CD4-positive, alpha-beta T cell treated with Interleukin-12 subunit alpha and Interleukin-12 subunit beta, for 1 hour (primary cell): ENCODE results near the gene MYO3B.
"Not testable (repeated sequence)": the region's sequence is repeated elsewhere in the genome, so short reads cannot be mapped to it uniquely, and the experiment has no call there.

Experiments
- DNase-seq: peaks from one replicate; pipeline ENCODE4 v3.0.0-alpha.2; 2020

The MYO3B gene

DNA sequence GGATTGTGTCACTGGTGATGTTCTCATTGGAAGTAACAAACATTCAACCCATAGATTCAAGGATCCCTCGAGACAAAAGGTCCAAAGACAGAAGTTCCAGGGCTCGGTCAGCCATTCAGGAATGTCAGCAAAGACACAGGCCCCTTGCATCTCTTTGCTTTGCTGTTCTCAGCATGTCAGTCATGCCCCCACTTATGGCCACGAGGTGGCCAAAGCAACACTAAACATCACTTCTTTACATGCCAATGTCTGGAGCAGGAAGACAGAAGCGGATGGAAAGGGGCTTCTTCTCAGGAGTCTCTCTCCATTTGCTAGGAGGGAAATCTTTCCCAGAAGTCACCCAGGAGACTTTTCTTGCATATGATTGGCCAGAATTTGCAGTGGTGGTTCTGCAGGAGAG is 345.6 kb downstream of the MYO3B start:
- DNase-seq, result no peak

DNA sequence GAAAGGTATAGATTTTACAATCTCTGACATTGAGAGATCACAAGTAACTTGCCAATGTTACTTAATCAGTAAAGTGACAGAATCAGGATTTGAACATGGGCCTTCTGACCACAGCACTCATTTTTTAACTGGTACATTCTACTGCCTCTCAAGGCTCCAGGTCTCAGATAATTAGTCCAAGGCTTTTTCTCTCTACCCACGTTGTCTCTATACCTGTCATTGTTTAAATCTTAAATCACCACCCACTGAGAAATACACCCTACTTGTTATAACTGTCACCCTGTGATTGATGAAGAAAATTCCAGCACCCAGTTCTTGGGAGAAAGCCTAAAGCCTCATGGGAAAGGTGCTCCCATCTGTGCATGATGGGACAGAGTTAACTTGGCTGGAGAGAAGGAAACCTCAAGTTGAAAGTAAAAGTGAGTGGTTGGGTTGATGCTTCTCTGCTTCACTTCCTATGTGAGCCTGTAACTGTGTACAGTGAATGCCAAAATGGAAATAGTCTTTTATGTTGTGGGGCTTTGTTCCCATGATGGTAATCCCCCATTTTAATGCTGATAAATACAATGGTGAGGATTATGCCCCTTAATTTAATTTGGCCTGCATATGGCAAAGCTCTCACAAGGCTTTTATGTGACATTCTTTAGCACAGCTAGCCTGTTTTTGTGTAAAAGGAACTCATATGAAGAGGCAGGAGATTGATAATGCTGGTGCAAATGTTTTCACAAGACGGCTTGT is 347.1 kb downstream of the MYO3B start:
- DNase-seq, result no peak

DNA sequence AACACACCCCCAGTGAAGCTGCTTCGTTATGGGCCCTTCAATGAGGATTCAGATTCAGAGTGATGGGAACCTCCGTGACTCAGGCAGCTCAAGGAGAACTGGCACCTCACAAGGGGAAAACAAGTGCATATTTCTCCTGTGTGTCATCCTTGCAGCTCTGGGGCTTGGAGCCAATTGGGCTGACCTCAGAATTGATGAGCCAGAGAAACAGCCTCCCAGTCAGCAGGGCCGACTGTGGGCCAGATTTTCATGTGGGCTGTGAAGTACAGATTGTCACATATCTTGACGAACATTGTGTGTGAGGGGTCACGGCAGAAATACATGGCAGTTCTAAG is 347.6 kb downstream of the MYO3B start:
- DNase-seq, result no peak

DNA sequence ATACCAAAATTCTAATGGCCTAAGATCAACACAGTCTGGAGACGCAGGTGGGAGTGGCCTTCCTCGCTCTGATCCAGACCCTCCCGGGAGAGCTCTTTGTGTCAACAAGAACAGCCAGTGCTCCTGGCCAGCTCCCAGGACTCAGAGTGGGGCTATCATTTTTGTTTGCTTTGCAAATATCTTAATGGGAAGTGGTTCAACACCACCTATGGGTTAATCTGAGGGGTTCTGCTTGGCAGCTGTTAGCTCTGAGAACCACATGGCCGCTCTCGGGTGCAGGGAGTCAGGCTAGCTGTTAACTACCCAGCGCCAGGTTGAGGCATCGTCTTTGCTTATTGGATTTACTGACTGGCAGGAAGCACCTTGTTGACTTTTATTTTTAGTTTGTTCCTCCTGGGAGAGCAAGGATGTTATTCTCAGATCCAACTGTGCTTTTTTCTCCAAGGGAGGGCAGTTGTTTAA is 352.4 kb downstream of the MYO3B start:
- DNase-seq, result no peak

DNA sequence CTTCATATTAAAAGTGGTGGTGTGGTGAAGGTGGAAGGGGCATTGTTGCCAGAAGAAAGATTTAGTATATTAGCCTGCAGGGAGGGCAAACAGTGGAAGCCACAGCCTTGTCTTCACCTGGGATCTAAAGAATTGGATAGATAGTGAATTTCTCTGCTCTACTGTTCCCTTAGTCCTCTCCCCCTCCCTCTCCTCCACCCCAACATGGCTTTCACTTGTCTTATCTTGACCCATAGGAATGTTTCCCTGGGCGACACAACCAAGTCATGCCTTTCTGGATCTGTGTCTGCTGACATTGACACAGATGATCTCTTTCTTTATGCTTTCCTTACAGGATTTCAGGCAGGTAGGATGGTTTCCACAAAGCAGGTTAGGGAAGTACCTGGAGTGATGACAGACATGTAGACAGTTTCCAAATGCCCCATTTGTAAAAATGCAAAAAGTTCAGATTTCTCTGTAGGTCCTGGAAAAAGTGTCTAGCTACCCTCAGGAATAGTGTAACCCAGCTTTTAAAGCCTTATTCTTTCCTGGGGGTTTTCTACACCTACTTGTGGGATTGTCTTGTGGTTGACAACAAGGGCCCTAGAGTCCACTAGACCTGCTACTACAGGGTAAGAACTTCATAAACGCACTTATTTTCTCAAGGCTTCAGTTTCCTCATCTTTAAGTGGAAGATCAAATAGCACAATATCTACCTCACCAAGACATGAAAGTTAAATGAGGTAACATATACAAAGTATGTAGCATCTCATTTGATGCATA is 353.0 kb downstream of the MYO3B start:
- DNase-seq, result no peak

DNA sequence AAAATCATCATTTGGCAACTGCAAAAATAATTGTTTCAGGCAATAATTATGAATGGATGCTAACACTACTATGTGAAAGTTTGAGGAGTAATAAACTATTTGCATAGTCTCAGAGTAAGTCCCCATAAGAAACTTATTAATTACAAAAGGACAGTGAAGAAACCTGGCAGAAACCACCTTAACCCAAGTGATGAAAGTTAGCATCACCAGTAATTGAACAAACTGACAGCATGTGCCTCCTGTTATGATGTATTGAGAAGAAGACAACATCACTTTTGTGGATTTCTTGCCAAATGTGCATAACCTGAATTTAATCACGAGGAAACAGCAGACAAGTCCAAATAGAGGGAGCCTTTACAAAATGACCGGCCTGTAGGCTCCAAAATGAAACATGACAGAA is 353.9 kb downstream of the MYO3B start:
- no peak for DNase-seq

DNA sequence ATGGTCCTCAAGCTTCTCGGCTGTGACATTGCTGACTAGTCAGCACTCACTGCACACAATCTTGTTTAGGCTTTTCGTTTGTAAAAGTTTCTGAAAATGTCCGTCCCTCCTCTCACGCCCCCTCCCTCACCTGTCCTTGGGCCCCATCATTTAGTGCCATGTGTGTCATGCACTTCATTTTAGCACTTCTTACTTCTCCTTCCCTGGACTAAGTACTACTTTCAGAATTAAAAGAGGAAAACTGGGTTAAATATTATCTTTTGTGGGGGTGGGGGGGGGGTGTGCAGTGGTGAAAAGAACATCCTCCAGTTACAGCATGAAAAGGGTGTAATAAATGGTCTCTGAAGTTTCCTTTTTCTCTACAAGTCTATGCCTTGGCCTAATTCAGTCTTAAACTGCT is 355.2 kb downstream of the MYO3B start:
- no peak for DNase-seq

DNA sequence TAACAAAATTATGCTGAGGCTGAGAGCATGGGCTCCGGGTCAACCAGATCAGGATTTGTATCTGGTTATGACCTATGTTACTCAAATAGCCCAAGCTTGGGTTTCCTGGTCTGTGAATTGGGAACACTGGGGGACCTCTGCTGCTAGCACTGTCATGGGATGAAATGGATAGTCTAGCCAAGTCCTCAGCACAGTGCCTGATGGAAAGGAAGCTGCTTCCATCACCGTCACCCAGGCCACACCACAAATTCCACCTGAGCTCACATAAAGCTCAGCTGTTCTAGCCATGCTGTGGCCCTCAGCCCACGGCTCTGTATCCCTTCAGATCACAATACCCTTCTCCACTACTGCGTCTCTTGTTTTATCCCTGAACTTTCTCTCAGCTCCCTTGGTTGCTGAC is 357.6 kb downstream of the MYO3B start:
- DNase-seq, result no peak

DNA sequence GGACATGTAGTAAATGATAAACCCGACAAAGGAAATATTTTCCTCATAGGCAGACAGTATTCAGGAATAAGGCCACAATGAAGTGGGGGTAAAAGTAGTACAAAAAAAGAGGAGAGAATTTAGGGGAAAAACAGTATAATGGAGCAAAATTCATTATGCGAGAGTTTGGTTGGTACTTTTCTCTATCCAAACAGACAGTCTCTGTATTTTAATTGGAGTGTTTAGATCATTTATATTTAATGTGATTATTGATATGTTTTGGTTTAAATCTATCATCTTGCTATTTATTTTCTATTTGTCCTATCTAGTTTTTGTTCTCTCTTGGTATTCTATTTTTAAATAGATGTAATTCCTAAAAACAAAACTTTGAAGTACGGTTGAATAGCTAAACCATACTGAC is 366.9 kb downstream of the MYO3B start:
- no peak for DNase-seq

DNA sequence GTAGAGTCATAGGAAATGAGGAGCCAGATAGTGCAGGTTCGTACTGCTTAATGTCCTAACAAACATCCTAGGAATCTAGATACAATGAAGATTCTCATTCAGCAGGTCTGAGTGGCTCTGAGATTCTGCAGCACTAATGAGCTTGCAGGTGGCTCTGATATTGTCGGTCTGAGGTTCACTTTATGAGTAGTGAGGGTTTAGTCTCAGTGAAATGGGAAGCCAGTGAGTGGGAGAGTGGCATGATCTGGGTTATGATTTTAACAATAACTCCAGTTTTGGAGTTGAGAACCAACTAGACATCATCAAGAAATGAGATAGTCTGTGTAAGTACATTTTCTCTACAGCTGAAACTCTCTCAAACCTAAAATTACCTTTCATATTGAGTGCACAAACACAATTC is 370.4 kb downstream of the MYO3B start:
- no peak for DNase-seq

DNA sequence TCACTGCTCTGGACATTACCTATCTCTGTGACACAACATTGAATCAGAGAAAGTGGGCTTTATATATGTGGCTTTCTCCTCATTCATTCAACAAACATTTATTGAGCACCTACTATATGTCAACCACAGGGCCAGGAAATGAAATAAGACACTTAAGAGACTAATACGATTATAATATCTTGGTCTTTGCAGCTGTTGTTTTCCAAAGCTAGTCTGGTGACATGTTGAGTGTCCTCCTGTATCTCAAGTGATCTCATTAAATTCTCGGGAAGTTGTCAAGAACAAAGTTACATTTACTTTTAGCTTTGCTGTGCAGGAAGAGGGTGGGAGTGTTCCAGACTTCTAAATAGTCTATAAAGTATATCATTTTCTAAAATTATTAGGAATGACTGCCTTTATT is 372.6 kb downstream of the MYO3B start:
- DNase-seq, result no peak

DNA sequence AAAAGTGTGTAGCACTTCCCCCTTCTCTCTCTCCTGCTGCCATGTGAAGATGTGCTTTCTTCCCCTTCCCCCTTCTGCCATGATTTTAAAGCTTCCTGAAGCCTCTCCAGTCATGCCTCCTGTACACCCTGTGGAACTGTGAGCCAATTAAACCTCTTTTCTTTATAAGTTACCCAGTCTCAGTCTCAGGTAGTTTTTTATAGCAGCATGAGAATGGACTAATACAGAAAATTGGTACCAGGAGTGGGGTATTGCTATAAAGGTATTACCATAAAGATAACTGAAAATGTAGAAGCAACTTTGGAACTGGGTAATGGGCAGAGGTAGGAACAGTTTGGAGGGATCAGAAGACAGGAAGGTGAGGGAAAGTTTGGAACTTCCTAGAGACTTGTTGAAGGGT is 374.0 kb downstream of the MYO3B start:
- not testable (repeated sequence) for DNase-seq

DNA sequence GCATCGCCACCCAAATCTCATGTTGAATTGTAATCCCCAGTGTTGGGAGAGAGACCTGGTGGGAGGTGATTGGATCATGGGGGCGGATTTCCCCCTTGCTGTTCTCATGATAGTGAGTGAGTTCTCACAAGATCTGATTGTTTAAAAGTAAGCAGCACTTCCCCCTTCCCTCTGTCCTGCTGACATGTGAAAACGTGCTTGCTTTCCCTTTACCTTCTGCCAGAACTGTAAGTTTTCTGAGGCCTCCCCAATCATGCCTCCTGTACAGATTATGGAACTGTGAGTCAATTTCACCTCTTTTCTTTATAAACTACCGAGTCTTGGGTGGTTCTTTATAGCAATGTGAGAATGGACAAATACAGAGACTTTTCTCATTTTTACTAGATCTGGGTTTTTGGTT is 375.8 kb downstream of the MYO3B start:
- no peak for DNase-seq

DNA sequence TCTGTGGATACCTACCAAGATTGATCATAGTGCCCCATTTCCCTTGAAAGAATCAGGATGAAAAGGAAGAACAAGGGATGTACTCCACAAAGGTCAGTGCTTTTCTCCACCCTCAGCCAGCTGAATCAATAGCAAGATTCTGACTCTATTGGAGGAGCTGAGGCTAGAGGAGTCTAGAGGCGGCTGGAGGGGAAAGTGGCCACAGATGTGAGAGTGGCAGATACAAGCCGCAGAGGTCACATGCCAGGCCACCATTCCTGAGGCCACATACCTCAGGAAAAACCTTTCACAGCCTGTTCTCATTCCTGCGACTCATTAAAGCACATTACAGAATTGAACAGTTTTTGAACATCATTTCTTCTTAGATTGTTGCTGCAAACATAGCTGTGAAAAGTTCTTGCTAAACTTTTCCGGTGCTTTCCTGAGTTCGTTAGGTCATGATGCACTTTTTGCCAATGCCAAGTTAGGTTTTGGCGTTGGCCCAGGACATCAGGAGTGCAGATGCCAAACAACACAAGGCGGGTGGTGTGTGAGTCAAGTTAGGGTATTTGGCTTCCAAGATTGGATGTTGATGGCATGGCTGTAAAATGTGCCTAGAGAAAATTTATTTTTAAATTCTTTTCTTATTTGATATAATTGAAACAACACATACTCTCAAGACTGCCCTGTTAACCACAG is 376.5 kb downstream of the MYO3B start:
- no peak for DNase-seq

DNA sequence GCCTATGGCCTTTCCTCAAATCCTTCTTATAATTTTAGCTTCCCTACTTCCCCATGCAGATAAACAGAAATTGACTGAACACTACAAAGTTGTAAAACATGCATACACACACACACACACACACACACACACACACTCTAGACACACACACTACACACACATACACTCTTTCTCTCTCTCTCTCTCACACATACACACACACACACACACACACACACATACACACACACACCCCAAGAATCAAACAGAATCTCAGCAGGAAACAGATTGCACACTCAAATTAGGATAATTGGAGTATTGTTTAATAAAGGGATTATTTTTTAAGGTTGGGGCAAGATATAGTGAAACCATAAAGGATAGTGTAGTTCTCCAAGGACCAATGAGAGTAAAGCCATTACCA is 385.0 kb downstream of the MYO3B start:
- DNase-seq, result no peak

DNA sequence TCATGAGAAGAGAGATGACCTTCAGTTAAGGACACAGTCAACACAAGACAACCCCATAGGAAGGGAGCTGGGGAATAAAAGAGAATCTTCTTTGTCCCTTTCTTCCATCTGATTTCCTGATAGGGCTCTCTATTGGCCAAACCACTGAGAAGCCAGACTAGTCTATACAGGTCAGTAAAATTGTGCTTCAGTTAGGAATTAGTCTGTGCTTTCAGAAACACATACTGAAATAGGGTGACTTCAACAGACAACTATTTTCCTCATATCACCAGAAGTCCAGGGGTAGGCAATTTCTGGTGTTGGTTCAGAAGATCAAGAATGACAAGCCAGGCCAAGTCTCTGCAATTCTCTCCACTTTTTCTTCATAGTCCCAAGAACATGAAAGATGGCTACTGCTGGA is 385.5 kb downstream of the MYO3B start:
- no peak for DNase-seq

DNA sequence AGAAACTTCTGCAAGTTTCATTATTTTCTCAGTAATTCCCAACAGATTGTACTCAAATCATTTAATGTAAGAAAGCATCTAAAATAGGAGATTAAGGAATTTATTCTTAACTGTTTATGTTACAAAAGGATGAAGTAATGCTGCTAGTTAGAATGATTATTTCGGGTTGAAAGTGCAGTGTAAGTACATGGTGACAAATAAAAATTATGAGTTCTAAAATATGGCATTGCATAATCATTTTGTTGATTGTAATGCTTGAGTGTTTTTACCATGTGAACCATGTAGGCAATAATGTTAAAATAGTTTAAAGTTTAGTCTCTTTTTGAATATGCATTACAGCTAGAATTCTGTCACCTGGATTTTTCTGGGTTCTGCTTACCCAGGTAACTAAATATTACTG is 388.2 kb downstream of the MYO3B start:
- DNase-seq, result no peak

DNA sequence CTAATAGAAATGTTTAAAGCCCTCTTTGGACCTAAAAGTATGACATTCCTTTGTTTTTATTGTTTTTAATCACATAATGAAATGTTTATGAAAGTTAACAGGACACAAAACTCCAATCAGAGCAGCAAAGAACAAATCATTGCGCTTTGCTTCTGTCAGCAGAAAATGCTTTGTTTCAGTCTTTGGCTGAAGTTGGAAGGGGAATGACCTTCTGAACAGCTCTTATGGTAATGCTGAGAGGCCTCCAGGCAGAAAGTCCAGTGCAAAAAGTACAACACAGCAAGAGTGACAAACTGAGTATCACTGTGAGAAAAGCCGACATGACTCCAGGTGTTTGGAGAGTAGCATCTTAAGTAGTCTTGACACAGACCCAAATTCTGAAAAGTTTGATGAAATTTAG is 389.5 kb downstream of the MYO3B start:
- no peak for DNase-seq

DNA sequence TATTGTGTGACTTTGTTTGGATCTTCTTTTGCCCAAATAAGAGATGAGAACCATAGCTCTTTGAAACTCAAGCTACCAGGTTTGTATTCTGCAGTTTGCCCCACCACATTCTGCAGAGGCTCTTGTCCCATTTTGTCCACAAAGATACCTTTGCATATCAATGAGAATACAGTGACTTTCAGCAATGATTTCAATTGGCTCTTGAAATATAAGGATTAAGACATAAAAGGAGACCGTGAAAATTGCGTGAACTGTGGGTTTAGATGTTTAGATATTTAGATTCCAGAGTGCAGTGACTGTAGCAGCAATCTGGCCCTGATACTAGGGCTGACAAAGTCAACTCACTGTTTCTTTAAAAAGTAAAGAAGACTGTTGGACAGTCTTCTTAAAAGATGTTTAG is 390.6 kb downstream of the MYO3B start:
- DNase-seq, result no peak

DNA sequence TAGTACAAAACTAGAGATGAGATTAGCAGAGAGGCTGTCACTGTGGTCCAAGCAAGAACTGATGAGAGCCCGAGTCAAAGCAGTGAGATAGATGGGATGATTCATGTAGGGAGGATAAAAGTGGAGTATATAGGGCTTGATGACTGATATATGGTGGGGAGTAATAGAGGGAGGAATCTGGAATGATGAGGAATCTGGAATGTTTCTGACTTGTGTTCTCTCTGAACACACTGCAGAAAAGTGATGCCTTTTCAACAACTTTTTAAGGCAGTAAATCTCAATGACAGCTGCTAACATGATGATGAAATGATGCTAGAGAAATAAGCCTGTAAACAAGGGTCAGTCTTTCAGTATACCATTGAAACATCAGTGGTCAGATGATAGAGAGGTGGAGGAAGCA is 393.7 kb downstream of the MYO3B start:
- no peak for DNase-seq

DNA sequence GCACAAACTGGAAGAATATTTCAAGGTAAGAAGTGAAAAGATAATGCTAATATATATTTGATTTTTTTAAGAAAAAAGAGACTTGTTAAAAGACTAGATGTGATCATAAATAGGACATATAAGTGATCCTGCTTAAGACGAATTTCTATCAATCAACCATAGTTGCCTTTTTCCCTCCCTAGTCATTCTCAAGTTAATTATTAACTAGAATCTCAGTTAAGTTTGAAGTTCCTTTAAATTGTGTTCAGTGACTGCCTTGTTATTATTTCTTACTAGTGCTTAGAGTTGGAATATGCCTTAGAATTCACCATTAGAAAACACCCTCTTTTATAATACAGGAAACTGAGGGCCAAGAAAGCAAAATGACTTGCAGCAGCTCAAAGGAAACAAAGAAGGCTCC is 395.7 kb downstream of the MYO3B start:
- DNase-seq, result no peak

DNA sequence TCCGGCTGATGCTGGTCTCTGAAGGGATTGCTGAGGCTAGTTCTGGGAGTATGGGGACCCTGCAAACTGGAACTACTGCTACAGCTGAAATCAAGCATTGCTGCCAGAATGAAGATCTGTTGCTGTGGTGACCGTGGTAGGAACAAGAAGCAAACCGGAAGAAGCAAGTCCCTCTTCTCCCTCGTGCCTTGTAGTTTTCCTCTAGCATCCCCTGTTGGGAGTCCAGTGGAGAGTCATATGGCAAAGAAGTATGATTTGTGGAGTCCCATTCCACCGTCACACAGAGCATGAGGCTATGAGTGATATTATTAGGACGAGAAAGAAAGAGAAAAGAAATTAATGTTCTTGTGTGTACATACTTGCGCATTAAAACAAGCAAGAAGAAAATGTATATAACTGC is 398.3 kb downstream of the MYO3B start:
- no peak for DNase-seq

DNA sequence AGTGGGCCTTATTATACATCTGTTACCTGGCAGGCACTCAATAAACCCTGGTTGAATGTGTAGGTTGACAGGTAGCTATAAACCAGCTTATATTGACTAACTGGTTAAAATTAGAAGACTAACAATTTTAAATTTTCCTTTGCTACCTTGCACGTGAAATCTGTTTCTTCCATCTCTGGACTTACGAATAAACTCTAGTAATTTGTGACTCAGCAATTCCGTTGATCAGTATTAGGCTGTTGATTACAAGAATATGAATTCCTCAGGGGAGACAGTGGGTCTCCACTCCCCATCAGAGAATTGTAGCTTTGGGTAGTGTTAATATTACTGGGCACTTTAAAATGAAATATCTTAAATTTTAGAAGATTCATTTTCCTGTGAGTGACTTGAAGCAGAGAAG is 399.4 kb downstream of the MYO3B start:
- DNase-seq, result no peak

DNA sequence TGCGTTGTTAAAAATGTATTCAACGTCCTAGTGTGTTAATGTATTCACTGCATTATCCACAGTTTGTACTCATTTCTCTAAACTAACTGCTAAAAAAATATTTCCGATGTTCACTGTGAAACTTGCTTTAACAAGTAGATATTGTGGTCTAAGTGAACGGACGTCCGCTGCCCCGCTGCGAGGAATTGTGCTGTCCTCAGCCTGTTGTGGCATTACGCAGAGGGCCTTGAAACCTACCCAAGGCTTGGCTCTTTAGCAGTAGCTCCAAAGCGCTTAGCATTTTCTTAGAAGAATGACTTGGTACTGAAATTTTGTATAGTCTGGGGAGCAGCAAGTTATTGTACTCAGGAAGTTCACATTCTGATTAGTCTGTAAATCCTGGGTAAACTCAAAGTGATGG is 400.7 kb downstream of the MYO3B start:
- DNase-seq, result no peak
